Activated T-cell treated with anti-CD3 and anti-CD28 coated beads, Interleukin-2, amount 50 U/mL, for 48 hours (primary cell): ENCODE measurements around the gene ELK4.
A peak's percentile ranks its signal among the peaks of the same experiment; 100 is the strongest.
"Not testable (repeated sequence)": the region's sequence is repeated elsewhere in the genome, so short reads cannot be mapped to it uniquely, and the experiment has no call there.

Experiments
- DNase-seq, 2 experiments: peaks; one replicate each; pipeline ENCODE4 v3.0.0-alpha.2; 2020

ELK4 gene

DNA sequence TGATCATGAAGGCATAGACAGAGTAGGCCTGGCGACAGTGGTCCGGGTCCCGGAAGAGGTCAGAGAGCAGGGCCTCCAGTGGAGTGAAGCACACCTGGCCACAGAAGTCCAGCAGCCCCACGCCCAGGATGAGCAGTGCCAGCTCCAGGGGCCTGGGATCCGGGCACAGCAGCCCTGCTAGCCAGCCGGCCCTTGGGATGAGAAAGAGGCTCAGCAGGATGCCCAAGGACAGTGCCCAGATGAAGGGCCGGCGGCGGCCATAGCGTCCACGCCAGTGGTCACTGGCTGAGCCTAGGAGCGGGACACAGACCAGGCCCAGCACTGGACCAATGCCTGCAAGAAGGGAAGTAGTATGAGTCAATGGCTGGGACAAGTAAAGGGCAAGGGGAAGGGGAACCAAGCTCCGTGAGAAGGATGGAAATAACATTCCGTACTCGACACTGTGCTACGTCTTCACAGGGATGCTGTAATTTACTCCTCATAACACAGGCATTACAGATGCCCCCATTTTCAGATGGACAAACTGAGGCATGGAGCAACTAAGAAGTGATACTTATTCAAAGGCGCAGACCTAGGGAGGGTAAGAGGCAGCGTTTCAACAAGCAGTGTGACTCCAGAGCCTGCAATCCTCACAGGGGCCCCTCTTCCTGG lies 31.6 kb upstream of the ELK4 start:
- DNase-seq: no peak

DNA sequence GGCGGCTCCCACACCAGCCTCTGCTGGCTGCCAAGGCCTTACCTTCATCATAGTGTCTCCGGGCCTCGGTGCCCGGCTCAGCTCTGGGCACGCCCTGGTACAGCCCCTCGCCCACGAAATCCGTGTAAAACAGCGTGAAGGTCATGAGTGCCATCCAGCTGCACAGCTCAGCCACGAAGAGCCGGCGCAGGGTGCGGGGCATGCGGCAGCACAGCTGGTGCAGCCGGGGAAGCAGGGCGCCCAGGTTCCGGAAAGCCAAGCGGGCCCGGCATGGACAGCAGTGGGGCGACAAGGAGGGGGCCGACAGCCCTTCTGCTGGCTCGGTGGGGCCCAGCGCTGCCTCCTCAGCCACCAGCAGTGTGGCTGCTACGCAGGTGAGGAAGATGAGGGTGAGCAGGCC lies 31.0 kb upstream of the ELK4 start:
- no peak for DNase-seq

DNA sequence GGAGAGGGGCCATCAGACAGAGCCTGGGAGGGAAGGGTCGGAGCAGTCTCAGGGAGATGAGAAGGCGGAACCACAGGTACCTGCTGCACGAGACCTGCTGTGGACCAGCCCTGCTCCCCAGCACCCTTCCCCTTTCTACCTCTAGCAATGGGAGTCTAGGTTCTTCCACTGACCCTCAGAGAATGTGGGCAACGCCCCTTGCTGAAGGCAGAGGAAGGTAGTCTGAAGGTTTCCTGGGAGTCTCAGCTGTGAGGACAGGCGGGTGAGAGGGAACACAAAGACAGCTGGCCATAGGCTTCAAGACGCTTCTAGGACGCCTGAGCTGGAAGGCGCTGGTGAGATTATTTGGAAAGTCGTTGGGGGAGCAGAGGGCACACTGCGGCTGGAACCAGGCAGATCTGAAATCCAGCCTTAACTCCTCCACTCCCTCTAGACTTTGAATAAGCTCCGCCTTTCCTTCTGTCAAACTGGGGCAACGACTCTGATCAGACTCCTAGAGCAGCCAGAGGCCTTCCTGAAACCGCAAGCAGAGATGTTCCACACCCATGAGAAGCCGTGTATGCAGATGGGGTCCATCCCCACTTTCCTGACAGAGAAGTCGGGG lies 30.4 kb upstream of the ELK4 start:
- DNase-seq: no peak

DNA sequence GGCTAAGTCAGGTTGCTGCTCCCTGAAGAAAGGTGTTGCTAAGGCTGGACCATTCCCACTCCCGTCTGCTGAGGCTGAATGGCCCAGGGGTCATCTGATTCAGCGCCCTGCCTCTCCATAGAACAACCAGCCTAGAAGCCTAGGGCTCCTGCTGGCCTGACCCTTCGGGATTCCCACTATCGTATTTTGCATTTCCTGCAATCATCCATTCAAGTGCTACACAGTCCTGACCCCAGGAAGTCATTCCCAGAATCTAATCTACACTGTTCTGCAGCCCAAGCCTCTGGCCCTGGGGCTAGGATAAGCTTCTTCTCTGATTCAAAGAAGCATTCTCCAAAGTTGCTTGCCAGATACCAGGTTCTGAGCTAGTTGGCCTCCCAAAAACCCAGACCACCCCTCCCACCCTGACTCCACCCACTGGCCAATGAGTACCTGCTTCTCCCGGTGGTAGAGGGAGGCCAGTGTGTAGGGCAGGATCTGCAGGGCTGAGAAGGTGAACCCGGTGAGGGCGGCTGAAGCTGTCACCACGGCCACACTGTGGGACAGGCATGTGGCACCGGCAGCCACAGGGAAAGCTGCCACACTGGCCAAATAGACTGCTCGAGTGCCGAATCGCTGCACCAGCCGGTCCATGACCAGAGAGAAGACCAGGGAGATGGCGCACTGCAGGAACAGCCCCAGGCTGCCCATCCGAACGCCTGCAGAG lies 29.8 kb upstream of the ELK4 start:
- DNase-seq: no peak

DNA sequence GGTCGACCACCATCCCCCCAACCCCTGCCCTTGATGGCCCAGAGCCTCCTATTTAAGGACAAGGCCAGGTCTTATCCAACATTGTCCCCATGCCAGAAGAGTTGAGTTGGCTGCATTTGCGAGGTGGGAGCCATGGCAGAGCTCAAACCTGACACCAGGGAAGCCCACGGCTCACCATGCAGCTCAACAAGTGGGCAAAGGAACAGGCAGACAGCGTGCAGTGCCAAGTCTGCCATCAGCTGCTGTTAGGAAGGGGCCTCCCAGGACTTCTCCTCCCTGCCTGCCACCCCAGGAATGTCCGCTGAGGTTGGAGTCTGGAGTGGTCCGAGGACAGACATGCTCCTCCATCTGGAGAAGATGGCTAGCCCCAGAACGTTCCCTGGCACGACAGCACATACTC lies 28.6 kb upstream of the ELK4 start:
- no peak for DNase-seq

DNA sequence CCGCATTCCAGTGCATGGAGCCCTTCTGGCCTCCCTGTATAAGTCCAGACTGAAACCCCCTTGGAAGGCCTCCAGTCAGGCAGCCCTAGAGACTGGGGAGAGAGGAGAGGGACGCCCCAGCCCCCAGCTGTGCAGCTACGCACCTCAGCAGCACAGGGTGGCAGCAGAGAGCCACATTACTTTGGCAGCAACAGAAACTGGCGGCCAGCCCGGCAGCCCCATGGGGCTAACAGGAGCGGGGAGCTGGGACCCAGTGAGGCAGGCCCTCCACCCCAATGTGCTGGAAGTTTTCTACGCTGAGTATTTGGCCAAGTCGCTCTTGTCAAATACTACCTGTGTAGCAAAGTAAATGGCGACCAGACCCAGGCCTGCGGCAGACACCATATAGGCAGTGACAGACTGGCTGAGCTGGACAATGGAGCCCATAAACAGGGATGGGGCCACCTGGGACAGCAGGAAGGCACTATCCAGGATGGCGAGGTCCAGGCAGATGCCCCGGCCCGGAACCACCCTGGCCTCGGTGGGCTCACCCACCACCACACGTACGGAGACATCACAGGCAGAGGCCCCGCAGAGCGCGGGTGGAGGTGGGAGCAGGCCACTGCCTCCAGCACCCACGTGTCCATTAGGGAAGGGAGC lies 27.3 kb upstream of the ELK4 start:
- DNase-seq: peak; percentile 84 to 86

DNA sequence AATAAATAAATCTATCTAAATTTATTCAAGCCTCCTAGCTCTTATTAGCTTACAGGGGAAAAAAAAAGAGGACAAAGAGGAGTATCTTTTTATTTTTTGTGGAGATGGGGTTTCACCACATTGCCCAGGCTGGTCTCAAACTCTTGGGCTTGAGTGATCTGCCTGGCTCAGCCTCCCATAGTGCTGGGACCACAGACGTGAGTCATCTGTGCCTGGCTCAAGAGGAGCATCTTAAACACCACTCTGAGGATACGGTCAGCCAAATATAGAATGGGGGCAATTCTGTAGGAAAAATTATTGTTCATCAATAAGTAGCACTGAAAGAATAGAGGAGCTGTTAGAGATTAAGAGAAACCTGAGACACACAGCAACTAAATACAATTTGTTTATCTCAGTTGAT lies 24.4 kb upstream of the ELK4 start:
- DNase-seq: no peak

GRCh38 chr1:205652984-205653383 lies 21.2 kb upstream of the ELK4 start:
- no peak for DNase-seq

DNA sequence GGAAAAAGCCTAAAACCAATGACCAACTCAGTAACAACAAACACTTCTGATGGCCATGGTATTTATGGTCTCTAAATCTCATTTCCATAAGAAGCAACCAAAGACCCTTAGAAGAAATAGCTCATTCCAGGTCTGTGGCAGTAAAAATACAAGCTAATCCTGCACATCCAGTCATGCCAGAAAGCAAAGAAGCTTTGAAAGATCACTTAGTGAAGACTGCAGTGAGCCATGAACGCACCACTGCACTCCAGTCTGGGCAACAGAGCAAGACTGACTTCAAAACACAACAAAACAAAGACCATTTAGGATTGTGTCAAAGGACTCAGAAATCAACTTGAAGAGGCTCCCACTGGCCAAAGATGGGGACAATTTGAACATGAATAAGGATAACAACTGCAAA lies 18.4 kb upstream of the ELK4 start:
- DNase-seq: no peak

DNA sequence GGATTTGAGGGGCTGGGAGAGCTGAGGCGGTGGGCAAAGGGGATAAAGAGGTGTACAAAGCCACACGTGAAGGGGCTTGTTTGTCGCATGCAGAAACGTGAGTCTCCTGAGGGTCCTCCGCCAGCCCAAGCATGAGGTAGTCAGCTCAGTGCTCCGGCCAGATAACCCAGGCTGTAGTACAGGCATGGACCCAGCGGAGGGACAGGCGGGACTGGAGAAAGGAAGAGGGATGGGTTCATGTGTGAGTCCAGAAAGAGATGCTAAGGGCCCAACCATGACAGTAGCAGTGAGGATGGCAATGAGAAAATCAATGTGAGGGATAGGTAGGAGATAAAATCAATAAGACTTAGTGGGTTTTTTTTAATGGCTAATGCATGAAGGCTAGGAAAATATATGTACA lies 13.7 kb upstream of the ELK4 start:
- DNase-seq: no peak

DNA sequence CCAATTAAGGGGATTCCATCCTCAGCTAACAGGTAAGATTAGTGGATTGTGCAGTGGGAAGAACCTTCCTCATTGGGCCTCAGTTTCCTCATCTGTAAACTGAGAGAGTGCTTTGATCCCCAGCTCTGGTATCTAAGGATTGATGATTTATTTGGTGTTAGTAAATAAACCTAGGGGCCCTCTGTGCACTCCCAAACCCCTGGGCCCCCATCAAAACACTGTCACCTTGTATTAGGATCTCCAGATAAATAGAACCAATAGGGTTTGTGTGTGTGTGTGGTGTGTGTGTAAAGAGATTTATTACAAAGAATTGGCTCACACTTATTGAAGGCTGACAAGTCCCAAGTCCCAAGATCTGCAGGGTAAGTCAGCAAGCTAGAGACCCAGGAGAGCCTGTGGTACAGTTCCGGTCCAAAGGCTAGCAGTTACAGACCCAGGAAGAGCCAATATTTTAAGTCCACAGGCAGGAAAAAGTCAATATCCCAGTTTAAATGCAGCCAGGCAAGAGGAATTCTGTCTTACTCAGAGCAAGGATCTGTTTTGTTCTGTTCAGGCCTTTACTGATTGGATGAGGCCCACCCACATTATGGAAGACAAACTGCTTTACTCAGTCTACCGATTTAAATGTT lies 11.0 kb upstream of the ELK4 start:
- DNase-seq: no peak

DNA sequence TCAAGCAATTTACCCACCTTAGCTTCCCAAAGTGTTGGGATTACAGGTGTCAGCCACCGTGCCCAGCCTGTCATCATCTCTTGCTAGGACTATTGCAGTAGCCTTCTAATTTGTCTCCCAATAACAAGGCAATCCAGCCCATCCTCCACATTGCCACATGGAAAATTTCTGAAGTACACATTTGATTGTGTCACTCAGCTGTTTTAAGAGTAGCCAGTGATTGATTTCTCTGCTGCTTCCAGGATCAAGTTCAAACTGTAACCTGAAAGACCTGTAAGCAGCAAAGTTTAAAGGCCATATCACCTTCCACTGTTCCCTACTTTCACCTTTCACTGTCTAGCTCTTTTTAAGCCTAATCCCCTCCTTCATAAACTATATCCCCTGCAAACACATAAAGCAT lies 7.8 kb upstream of the ELK4 start:
- DNase-seq: no peak

GRCh38 chr1:205637854-205638468 lies 6.2 kb upstream of the ELK4 start:
- no peak for DNase-seq

DNA sequence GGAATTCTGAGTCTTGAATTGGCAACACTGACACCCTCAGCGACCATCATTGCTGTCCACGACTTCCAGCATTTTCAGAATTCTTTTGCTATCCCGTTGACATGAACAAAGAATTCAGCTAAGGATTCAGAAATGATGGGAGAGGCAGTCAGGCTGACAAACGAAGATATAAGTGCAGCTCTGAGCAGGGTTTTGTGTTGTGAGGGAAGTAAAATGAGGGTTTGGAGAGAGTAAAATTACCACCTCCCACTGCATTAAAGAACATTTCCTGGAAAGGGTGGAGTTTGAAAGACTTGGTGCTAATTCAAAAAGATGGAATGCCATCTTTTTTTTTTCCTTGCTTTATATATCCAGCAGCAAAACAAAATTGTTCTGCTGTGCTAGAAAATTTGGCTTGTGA lies 4.9 kb upstream of the ELK4 start:
- DNase-seq: no peak

DNA sequence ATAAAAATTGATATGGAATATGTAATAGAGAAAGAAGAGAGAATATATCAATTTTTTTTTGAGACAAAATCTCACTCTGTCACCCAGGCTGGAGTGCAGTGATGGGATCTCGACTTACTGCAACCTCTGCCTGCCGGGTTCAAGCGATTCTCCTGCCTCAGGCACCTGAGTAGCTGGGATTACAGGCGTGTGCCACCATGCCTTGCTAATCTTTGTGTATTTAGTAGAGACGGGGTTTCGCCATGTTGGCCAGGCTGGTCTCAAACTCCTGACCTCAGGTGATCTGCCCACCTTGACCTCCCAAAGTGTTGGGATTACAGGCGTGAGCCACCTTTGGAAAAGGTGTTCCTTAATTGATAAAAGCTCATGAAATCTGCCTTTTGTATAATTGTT lies 4.3 kb upstream of the ELK4 start:
- DNase-seq: not testable (repeated sequence)

- DNase-seq: no peak
Measured at GRCh38 chr1:205633421-205633976, 1.7 kb upstream of the ELK4 start.

GRCh38 chr1:205632669-205633169 lies 908 bp upstream of the ELK4 start:
- DNase-seq: no peak

- peak; percentile 84 to 86 for DNase-seq
Measured at GRCh38 chr1:205631010-205631767, 622 bp downstream of the ELK4 start.

- no peak for DNase-seq
Measured at GRCh38 chr1:205630651-205631009, 1.2 kb downstream of the ELK4 start.

DNA sequence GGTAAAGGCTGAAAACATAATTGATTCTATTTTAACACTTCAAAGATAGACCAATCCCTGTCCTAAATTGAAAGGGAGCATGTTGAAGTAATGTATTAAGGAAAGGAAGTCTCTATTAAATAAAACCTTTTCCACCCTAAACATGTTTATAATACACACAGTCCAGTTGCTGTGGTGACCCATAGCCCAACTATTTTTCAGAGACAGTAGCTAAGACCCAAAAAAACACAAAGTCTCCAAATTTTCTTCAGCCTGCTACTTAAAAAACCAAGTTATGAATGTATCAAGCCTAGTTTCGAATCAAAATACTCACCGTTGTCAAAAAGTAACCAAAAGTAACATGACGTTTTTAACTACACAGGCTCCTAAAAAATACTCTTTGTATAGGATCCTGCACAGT lies 1.6 kb downstream of the ELK4 start:
- DNase-seq: no peak

DNA sequence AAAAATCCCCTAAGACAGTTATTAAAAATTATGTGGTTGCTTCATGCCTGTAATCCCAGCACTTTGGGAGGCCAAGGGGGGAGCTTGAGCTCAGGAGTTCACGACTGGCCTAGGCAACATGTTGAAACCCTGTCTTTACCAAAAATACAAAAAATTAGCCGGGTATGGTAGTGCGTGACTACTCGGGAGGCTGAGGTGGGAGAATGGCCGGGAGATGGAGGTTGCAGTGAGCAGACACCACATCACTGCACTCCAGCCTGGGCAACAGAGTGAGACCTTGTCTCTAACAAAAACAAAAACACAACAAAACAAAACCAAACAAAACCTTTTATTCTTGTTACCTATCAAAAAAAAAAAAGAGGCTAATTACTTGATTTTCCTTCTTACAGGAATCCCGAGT lies 2.1 kb downstream of the ELK4 start:
- no peak for DNase-seq

DNA sequence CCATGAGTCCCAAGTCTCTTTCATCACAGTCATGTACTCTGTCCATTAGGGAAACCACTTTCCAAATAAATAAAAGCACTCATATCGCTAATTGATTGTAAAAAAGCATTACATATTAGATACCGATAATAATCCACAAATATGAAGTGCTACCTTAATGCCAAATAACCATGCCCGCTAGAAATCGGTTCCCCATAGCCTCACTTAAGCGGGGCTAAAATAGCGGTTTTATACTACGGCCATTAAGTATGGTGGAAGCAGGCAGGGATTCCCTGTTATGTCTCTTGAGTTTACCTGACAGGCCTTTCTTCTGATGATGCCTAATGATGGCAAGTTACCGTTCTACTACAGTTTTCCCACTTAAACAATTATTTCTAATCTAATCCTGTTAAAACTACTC lies 3.9 kb downstream of the ELK4 start:
- no peak for DNase-seq
